BLaER1 treated with 17β-estradiol and CSF1 and Interleukin-3, amounts not matched to agents 10 nM and 100 nM (cell line): Measurements from ENCODE around the gene EXOC2.
A peak's percentile ranks its signal among the peaks of the same experiment; 100 is the strongest.

Experiments used
- H3K27ac ChIP-seq, 11 experiments: shearing (Covaris generic); formaldehyde crosslinking; 2 replicates each; pipeline ENCODE4 v1.8.1; 2022
- H3K27me3 ChIP-seq, 11 experiments: shearing (Covaris generic); formaldehyde crosslinking; 2 replicates each; pipeline ENCODE4 v1.8.1; 2022
- H3K36me3 ChIP-seq, 11 experiments: shearing (Covaris generic); formaldehyde crosslinking; 2 replicates each; pipeline ENCODE4 v1.8.1; 2022
- H3K4me1 ChIP-seq, 10 experiments: shearing (Covaris generic); formaldehyde crosslinking; 2 replicates each; pipeline ENCODE4 v1.8.1; 2022
- H3K4me2 ChIP-seq, 11 experiments: shearing (Covaris generic); formaldehyde crosslinking; 2 replicates each; pipeline ENCODE4 v1.8.1; 2022
- H3K4me3 ChIP-seq, 10 experiments: shearing (Covaris generic); formaldehyde crosslinking; 2 replicates each; pipeline ENCODE4 v1.8.1; 2022
- H3K9ac ChIP-seq, 11 experiments: shearing (Covaris generic); formaldehyde crosslinking; 2 replicates each; pipeline ENCODE4 v1.8.1; 2022
- H3K9me3 ChIP-seq, 11 experiments: shearing (Covaris generic); formaldehyde crosslinking; replicated peaks in 1 of 11; 2 replicates each; pipeline ENCODE4 v1.8.1; 2022
- H4K20me1 ChIP-seq, 11 experiments: shearing (Covaris generic); formaldehyde crosslinking; 2 replicates each; pipeline ENCODE4 v1.8.1; 2022
- Cebpa-rat ChIP-seq, 11 experiments: shearing (Covaris generic); IDR thresholded peaks; 2 replicates each; pipeline ENCODE4 v1.8.1; 2022

Gene EXOC2

DNA sequence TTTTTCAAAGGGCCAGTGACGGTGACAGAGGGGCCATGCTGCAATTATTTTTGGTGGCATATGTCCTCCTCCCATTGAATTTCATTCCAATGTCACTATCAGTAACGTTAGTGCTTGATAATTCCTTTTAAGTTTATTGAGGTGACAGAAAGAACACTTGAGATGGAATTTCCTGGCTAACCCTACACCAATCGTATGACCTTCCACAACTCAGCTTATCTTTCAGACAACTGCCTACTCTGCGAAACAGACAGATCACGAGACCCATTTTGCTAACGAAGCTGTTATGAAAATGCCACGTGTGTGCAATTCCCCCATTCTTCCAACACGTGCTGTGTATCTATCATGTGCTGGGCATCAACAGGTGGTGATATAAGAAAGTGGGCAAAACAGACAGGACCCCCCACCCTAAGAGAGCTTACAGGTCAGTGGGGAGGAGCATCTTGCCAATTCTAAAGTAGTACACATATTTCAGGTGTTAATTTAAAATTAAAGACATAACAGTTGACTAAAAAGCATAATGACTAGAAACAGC is 188.4 kb downstream of the EXOC2 start:
- Histone ChIP-seq H3K9me3 (peaks cover 0 to 14% (median 4%) of the 10 kb centered on the region in 11 experiments; a peak in 9 of 22 replicates), H3K9ac (no peak overlapping the region), H3K36me3 (peaks cover 0 to 18% (median 6%) of the 10 kb centered on the region in 11 experiments; a peak in 6 of 22 replicates), H4K20me1 (peaks cover 0 to 10% (median 0%) of the 10 kb centered on the region in 11 experiments; a peak in 2 of 22 replicates), H3K4me1 (peaks cover 45 to 91% (median 87%) of the 10 kb centered on the region in 10 experiments), H3K4me2 (peak overlapping the region in 4 of 11 experiments; percentile 3 to 91 (median 85); a peak in 4 of 22 replicates), H3K4me3 (no peak overlapping the region), H3K27me3 (no peaks in the 10 kb centered on the region), H3K27ac (no peak overlapping the region)
- no peak for TF ChIP-seq Cebpa-rat (IDR thresholded peaks at IDR 0.05)

DNA sequence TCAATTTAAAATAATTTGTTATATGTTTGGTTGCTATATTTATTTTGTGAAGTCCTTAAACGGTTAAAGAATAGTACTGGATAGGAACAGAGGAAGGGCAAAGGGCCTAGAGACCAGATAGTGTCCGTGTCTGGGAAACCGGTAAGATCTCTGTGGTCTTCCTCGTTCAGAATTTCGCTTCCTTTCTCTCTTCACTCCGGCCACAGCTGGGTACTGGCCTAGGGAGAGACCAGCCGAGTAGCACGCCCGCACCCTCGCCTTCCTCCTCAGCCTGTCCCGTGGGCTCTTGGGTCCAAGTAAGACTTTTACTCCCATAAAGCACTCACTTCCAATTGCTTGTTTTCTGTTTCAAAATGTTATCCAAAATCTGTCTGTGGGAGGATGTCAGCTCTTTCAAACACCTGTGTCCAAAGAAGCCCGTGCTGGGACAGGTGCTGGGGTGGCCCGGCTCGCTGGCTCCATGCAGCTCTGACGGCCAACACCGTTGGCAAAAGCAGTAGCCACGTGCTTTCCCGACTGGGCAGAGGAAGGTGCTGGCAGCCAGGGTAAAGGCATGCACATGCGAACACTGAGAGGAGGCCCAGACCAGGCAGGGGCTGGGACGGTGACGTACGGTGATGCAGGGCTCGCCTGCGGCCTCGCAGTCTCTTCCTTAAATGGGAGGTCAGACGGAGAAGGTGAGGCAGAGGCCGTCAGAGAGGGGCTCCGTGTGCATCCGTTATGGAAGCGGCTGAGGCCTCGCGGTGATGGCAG is 189.2 kb downstream of the EXOC2 start:
- Histone ChIP-seq H3K4me3 (no peak overlapping the region), H3K4me1 (peaks cover 47 to 91% (median 87%) of the 10 kb centered on the region in 10 experiments), H3K36me3 (peaks cover 0 to 18% (median 6%) of the 10 kb centered on the region in 11 experiments; a peak in 6 of 22 replicates), H3K4me2 (peak overlapping the region; percentile 40 to 96 (median 91); a peak in 19 of 22 replicates), H3K27ac (peak overlapping the region in 1 of 11 experiments; percentile 9; a peak in 1 of 22 replicates), H3K27me3 (no peaks in the 10 kb centered on the region), H3K9me3 (peaks cover 0 to 14% (median 4%) of the 10 kb centered on the region in 11 experiments; a peak in 9 of 22 replicates), H4K20me1 (peaks cover 0 to 10% (median 0%) of the 10 kb centered on the region in 11 experiments; a peak in 2 of 22 replicates), H3K9ac (no peak overlapping the region)
- TF ChIP-seq Cebpa-rat (IDR thresholded peaks at IDR 0.05), result no peak

DNA sequence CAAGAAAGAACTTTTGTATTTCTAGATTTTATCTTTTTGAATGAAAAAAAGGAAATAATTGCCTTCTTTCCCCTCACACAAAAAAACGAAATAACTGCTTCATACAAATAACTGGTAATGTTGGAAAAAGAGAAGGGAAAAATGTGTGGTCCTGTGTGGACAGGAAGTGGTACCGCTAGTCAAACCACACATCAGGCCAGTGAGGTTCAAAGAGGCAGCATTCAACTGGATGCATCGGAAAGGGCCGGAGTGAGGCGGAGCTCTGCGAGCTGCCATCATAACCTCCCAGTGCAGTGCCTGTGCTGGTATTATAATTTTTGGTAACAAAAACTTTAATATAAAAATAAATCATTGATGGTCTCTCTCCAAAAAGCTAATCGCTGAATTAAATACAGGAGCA is 190.2 kb downstream of the EXOC2 start:
- H3K9me3 ChIP-seq, result peaks cover 0 to 14% (median 4%) of the 10 kb centered on the region in 11 experiments; a peak in 9 of 22 replicates

DNA sequence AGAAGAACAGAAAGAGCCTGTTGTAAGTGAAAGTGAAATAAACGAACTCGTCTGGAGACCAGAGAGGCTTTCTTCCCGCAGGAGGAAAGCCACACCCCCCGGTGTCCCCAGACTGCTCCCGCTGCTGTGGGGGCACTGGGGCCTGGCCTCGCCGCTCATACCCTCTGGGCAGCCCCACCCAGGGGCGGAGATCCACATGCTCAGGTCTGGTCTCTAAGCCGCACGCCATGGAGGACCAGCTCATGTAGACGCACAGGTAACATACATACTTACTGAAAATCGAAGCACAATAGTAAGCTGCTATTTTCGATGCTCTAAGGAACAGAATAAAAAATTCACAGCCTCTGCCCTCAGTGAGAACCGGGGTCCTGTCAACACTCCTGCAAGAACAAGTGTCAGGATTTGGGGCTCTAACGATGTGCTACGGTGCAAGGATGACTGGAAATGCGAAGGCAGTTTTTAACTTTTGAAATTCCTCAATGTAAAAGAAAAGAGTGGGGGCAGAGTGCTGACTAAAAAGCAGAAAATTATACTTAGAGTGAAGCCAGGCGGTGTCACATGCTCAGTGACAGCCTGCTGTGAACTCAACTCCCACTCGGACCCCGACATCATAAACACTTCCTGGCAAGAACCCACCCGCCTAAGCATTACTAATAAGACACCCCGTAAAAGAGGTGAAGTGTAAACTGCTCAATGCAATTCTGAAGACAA is 190.9 kb downstream of the EXOC2 start:
- H3K9ac ChIP-seq, result peak overlapping the region; percentile 22 to 76 (median 58); a peak in 19 of 22 replicates
- H3K27me3 ChIP-seq, result no peaks in the 10 kb centered on the region
- H4K20me1 ChIP-seq, result peaks cover 0 to 10% (median 0%) of the 10 kb centered on the region in 11 experiments; a peak in 2 of 22 replicates
- TF ChIP-seq Cebpa-rat (IDR thresholded peaks at IDR 0.05), result no peak
- peak overlapping the region in 8 of 11 experiments; percentile 30 to 67 (median 50); a peak in 12 of 22 replicates for H3K27ac ChIP-seq
- H3K4me2 ChIP-seq, result peak overlapping the region; percentile 85 to 96 (median 93)
- H3K4me3 ChIP-seq, result peak overlapping the region; percentile 36 to 64 (median 54)
- peaks cover 47 to 80% (median 75%) of the 10 kb centered on the region in 10 experiments for H3K4me1 ChIP-seq
- peaks cover 0 to 14% (median 4%) of the 10 kb centered on the region in 11 experiments; a peak in 9 of 22 replicates for H3K9me3 ChIP-seq
- H3K36me3 ChIP-seq, result peaks cover 0 to 18% (median 8%) of the 10 kb centered on the region in 11 experiments; a peak in 9 of 22 replicates

More for the DNA sequence above, 190.2 kb downstream of the EXOC2 start:
- TF ChIP-seq Cebpa-rat (IDR thresholded peaks at IDR 0.05), result no peak
- H3K27me3 ChIP-seq, result no peaks in the 10 kb centered on the region
- peaks cover 0 to 10% (median 0%) of the 10 kb centered on the region in 11 experiments; a peak in 2 of 22 replicates for H4K20me1 ChIP-seq
- no peak overlapping the region for H3K4me3 ChIP-seq
- H3K4me1 ChIP-seq, result peaks cover 47 to 87% (median 82%) of the 10 kb centered on the region in 10 experiments
- H3K9ac ChIP-seq, result no peak overlapping the region
- 0 out of 22 replicates have a peak overlapping the region, but pooled peaks of 1 of the 11 experiments have one; percentile 48 for H3K27ac ChIP-seq
- H3K36me3 ChIP-seq, result peaks cover 0 to 18% (median 6%) of the 10 kb centered on the region in 11 experiments; a peak in 6 of 22 replicates
- peak overlapping the region; percentile 85 to 96 (median 93); a peak in 21 of 22 replicates for H3K4me2 ChIP-seq

DNA sequence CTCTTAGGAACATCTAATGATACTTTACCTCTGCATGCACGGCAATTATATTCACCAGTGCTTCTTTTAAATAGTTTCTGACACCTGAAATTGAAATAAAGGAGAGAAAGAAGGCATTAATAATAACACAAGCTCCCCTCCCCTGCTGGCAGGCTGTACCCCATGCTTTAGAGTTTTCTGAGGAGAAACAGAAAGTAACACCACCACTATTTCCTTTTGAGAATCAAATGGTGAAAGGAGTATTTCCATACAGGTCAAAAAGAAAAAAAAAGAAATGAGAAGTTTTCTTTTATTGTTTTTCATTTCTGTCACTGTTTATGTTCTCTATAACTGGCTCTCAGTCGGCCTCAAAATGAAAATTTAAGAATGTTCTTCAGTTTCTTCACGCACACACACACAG is 193.3 kb downstream of the EXOC2 start:
- Histone ChIP-seq H3K9ac (peak overlapping the region in 2 of 11 experiments; percentile 3 to 30; a peak in 2 of 22 replicates), H4K20me1 (peaks cover 0 to 10% (median 0%) of the 10 kb centered on the region in 11 experiments; a peak in 2 of 22 replicates), H3K4me2 (peak overlapping the region; percentile 31 to 74 (median 54); a peak in 20 of 22 replicates), H3K36me3 (peaks cover 15 to 32% (median 23%) of the 10 kb centered on the region in 11 experiments; a peak in 18 of 22 replicates), H3K4me3 (no peak overlapping the region; a peak in 1 of 20 replicates), H3K9me3 (peaks cover 0 to 25% (median 11%) of the 10 kb centered on the region in 11 experiments; a peak in 15 of 22 replicates), H3K4me1 (peaks cover 33 to 61% (median 52%) of the 10 kb centered on the region in 10 experiments), H3K27ac (no peak overlapping the region), H3K27me3 (no peaks in the 10 kb centered on the region)
- no peak for TF ChIP-seq Cebpa-rat (IDR thresholded peaks at IDR 0.05)

DNA sequence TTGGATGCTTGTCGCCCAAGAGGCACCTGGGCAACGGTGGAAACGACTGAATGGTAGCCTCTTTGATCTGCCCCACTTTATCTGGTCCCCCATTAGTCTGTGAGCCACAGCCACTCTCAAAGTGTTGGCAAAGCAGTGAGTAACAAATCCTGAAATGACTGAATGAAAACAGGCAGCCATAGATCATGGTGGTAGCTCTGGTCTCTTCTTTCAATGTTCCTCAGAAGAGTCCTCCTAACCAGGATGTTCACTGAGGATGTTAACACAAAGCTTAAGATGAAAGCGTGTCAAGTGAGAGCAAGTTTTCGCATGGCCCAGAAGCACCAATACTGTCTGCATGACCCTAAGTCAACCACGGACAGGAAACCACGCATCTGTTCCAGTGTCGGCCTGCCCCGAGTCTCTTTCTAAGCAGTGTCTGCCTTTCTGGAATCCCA is 194.1 kb downstream of the EXOC2 start:
- Histone ChIP-seq H3K4me1 (peaks cover 32 to 62% (median 50%) of the 10 kb centered on the region in 10 experiments), H3K4me3 (no peak overlapping the region), H3K4me2 (peak overlapping the region; percentile 31 to 74 (median 54); a peak in 19 of 22 replicates), H3K36me3 (peaks cover 14 to 29% (median 20%) of the 10 kb centered on the region in 11 experiments; a peak in 18 of 22 replicates), H3K9me3 (peaks cover 0 to 20% (median 11%) of the 10 kb centered on the region in 11 experiments; a peak in 13 of 22 replicates), H3K27me3 (no peaks in the 10 kb centered on the region), H3K27ac (peak overlapping the region in 2 of 11 experiments; percentile 3 to 41; a peak in 3 of 22 replicates), H3K9ac (no peak overlapping the region), H4K20me1 (peaks cover 0 to 7% (median 0%) of the 10 kb centered on the region in 11 experiments; a peak in 2 of 22 replicates)
- no peak for TF ChIP-seq Cebpa-rat (IDR thresholded peaks at IDR 0.05)

DNA sequence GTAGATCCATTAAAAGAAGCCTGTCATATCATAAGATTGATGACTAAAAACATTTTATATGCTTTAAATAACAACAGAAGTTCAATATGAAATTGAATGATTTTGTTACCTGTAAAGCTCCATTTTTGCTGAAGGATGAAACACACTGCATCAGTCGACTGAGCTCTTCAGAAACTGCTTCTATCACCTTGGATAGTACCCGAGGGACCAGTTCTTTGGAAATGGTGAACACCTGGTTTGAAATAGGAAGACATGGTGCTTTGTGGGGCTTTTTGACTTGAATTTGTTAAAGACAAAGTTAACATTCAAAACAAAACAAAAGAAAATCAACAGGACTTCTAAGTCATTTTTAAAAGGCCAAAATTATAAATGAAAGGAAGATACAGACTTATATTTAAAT is 195.7 kb downstream of the EXOC2 start:
- TF ChIP-seq Cebpa-rat (IDR thresholded peaks at IDR 0.05), result no peak
- Histone ChIP-seq H4K20me1 (no peaks in the 10 kb centered on the region), H3K4me3 (no peak overlapping the region)

DNA sequence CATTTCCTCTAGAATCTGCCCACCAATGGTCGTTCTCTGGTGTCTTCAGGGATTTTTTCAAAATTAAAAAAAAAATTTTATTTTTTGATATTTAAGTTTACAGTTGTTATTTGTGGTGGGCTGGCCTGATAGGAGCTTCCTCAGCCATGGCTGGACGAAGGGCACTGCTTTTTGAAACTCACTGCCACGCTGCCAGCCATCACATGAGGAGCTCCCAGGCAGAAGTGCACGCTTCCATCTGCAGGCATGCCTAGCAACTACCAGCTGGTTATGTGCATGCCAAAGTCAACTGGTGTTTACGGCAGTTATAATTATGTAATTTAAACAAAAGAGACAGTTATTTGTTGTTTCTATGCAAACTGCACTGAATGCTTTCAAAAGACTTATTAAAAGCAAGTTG is 196.3 kb downstream of the EXOC2 start:
- H3K36me3 ChIP-seq, result peaks cover 14 to 39% (median 26%) of the 10 kb centered on the region in 11 experiments; a peak in 19 of 22 replicates
- H4K20me1 ChIP-seq, result no peaks in the 10 kb centered on the region
- no peaks in the 10 kb centered on the region for H3K27me3 ChIP-seq
- H3K9me3 ChIP-seq, result peaks cover 13 to 36% (median 22%) of the 10 kb centered on the region in 11 experiments
- H3K4me2 ChIP-seq, result no peak overlapping the region
- peaks cover 10 to 60% (median 32%) of the 10 kb centered on the region in 10 experiments for H3K4me1 ChIP-seq
- no peak overlapping the region for H3K27ac ChIP-seq
- no peak for TF ChIP-seq Cebpa-rat (IDR thresholded peaks at IDR 0.05)
- H3K4me3 ChIP-seq, result no peak overlapping the region
- no peak overlapping the region for H3K9ac ChIP-seq

More for the DNA sequence above, 195.7 kb downstream of the EXOC2 start:
- H3K9ac ChIP-seq, result no peak overlapping the region
- no peak overlapping the region for H3K27ac ChIP-seq
- no peaks in the 10 kb centered on the region for H3K27me3 ChIP-seq
- peaks cover 16 to 60% (median 35%) of the 10 kb centered on the region in 10 experiments for H3K4me1 ChIP-seq
- peaks cover 8 to 30% (median 18%) of the 10 kb centered on the region in 11 experiments for H3K9me3 ChIP-seq
- H3K36me3 ChIP-seq, result peaks cover 14 to 37% (median 23%) of the 10 kb centered on the region in 11 experiments; a peak in 19 of 22 replicates
- H3K4me2 ChIP-seq, result no peak overlapping the region
